ENCODE measurements around the gene RYR1.
"Not testable (repeated sequence)": the region's sequence is repeated elsewhere in the genome, so short reads cannot be mapped to it uniquely, and the experiment has no call there.

The RYR1 gene

GRCh38 chr19:38467541-38468525 is 34.3 kb downstream of the RYR1 start:
- no peak overlapping the region for H3K27ac Mint-ChIP-seq
- no peaks in the 10 kb centered on the region for H3K27me3 Mint-ChIP-seq (ENCODE audit: low read depth, poor library complexity)
- TF ChIP-seq CTCF (IDR thresholded peaks at IDR 0.05) = no peak
- no peak for DNase-seq
- peaks cover 12% of the 10 kb centered on the region for H3K4me1 Mint-ChIP-seq
- H3K36me3 Mint-ChIP-seq (ENCODE audit: low read depth) = peaks cover 16% of the 10 kb centered on the region
- no peak overlapping the region for H3K4me3 Mint-ChIP-seq
- H3K9me3 Mint-ChIP-seq = peaks cover 5% of the 10 kb centered on the region

- Mint-ChIP-seq H3K4me3 (no peak overlapping the region), H3K9me3 (peaks cover 5% of the 10 kb centered on the region), H3K4me1 (peaks cover 10% of the 10 kb centered on the region), H3K27me3 (ENCODE audit: low read depth, poor library complexity) (no peaks in the 10 kb centered on the region), H3K27ac (no peak overlapping the region), H3K36me3 (ENCODE audit: low read depth) (peaks cover 14% of the 10 kb centered on the region)
- no peak for DNase-seq
- TF ChIP-seq CTCF (IDR thresholded peaks at IDR 0.05) = no peak
Measured at GRCh38 chr19:38469151-38469550, 35.7 kb downstream of the RYR1 start.

- no peak for DNase-seq
- H3K36me3 Mint-ChIP-seq (ENCODE audit: low read depth) = no peaks in the 10 kb centered on the region
- H3K9me3 Mint-ChIP-seq = no peaks in the 10 kb centered on the region
- no peak for TF ChIP-seq CTCF (IDR thresholded peaks at IDR 0.05)
- no peak overlapping the region for H3K4me3 Mint-ChIP-seq
- no peaks in the 10 kb centered on the region for H3K27me3 Mint-ChIP-seq (ENCODE audit: low read depth, poor library complexity)
- H3K27ac Mint-ChIP-seq = no peak overlapping the region
- H3K4me1 Mint-ChIP-seq = no peaks in the 10 kb centered on the region
Measured at GRCh38 chr19:38470788-38471480, 37.4 kb downstream of the RYR1 start.

- not testable (repeated sequence) for DNase-seq; H3K36me3 Mint-ChIP-seq (ENCODE audit: low read depth); H3K9me3 Mint-ChIP-seq; H3K4me3 Mint-ChIP-seq; H3K27ac Mint-ChIP-seq; H3K27me3 Mint-ChIP-seq (ENCODE audit: low read depth, poor library complexity); H3K4me1 Mint-ChIP-seq
Measured at GRCh38 chr19:38472725-38473124, 39.2 kb downstream of the RYR1 start.

- Mint-ChIP-seq H3K27ac (no peak overlapping the region), H3K4me3 (no peak overlapping the region), H3K27me3 (ENCODE audit: low read depth, poor library complexity) (peaks cover 3% of the 10 kb centered on the region), H3K9me3 (no peaks in the 10 kb centered on the region), H3K36me3 (ENCODE audit: low read depth) (no peaks in the 10 kb centered on the region), H3K4me1 (peaks cover 5% of the 10 kb centered on the region)
- no peak for DNase-seq
- no peak for TF ChIP-seq CTCF (IDR thresholded peaks at IDR 0.05)
Measured at GRCh38 chr19:38473201-38473600, 39.7 kb downstream of the RYR1 start.

GRCh38 chr19:38475176-38475575 is 41.7 kb downstream of the RYR1 start:
- no peak for DNase-seq
- peaks cover 8% of the 10 kb centered on the region for H3K4me1 Mint-ChIP-seq
- H3K27me3 Mint-ChIP-seq (ENCODE audit: low read depth, poor library complexity) = peaks cover 3% of the 10 kb centered on the region
- H3K36me3 Mint-ChIP-seq (ENCODE audit: low read depth) = no peaks in the 10 kb centered on the region
- no peaks in the 10 kb centered on the region for H3K9me3 Mint-ChIP-seq
- TF ChIP-seq CTCF (IDR thresholded peaks at IDR 0.05) = no peak
- no peak overlapping the region for H3K27ac Mint-ChIP-seq
- no peak overlapping the region for H3K4me3 Mint-ChIP-seq

All from nephron progenitor cell (in vitro differentiated cells).